NCI-H1092 (cell line): ENCODE results near the gene ZKSCAN8.

Experiments
- DNase-seq: peaks from one replicate; lab custom pipeline; 2025; lab: John Stamatoyannopoulos, UW

The ZKSCAN8 gene

DNA sequence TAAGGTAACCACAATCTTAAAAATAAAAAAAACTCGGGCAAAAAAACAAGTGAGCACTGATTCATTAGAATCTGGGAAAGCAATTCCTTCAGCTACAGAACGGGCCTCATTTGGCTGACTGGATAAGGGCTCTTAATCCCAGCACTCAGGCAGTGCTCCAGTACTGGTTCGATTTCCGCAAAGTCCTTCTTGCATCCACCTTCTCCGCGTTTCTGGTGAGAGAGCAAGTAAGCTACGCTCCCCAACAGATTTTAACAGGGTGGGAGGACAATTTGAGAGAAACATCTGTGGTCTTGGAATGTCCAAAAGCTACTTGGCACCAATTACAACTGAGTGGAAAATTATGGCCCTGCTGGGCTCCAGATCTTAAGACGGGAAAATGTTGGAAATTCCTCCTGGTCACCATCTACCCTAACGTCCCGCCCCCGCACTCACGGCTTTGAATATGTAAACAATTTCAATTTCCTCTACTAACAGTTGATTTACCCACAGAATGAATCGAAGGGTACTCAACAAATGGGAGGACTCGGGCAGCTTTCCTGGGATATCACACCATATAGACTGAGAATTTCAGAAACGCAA is 65.3 kb downstream of the ZKSCAN8 start:
- no peak for DNase-seq

DNA sequence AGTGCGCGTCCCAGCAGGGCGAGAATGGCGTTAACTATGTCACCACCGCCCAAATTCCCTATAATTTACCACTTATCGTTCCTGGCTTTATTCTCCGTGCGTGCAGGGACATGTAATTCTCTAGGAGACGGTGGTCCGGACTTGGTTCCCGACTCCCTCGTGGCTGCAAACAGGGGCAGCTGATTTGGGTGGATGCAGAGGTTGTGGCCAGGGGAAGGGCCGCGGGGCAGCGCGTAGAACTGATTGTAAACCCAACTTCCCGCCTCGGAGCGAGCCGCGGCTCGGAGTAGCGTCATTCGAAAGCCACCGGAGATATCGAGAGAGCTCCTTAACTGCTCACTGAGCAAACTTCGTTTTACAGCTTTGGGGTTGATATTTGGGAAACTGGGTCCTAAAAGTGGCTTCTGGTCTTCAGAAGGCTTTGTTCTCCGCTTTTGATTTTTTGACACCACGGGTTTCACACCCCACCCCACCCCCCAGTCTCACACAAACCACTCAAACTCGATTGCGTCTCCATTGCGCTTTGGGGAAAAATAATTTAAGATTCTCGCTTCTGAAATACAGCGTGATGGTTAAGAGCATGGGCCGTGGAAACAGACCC is 65.9 kb downstream of the ZKSCAN8 start:
- no peak for DNase-seq

DNA sequence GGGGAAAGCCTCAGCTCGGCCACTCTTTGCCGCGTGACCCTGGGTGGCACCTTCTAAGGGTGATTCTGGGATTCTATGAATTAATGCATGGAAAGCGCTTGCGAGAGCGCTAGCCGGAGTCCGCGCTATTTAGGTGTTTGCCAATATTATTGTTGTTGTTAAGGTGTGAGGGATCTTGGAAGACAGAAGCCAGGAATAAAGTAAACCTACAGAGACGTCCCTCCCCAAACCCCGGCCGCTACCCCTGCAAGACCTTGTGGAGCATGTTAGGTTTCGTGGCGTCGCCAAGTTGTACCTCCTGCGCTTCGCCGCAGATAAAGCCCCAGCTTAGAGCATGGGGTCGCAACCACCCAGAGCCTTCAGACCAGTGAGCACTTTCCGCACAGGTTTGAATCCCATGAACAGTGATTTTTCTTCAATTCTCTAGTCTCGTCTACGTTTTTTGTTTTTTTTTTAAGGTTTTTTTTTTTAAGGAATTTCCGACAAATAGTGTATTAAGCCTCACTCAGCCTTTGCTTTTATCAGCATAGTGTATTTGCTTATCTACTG is 66.5 kb downstream of the ZKSCAN8 start:
- no peak for DNase-seq
